Tibial nerve (tissue), 4 donors: ENCODE measurements around the gene ARMC7. TPM values are rescaled to one million over a fixed set of nuclear protein-coding genes. Genes with fewer than 3 reads are reported as not detected.
A peak's percentile ranks its signal among the peaks of the same experiment; 100 is the strongest.

Experiments used
- DNase-seq, 2 donors: peaks; one replicate each; pipeline ENCODE4 v3.0.0-alpha.2; 2019; ENCODE audit warnings: low spot score in 2 of 2
- H3K27ac ChIP-seq, 4 donors: fragments of 200-600 bp; sonication (generic) in 3 of 4; one replicate each; pipeline ENCODE4 v1.5.1; 2017 to 2019; ENCODE audit warnings: mild to moderate bottlenecking in 1 of 4
- H3K27me3 ChIP-seq, 2 donors: fragments of 200-600 bp; sonication (generic) in 1 of 2; one replicate each; pipeline versions ENCODE4 v1.5.1 to v1.6.0; 2017 to 2019
- H3K36me3 ChIP-seq, 3 donors: fragments of 200-600 bp; sonication (generic); one replicate each; pipeline ENCODE4 v1.5.1; 2018 to 2019
- H3K4me1 ChIP-seq, 4 donors: fragments of 200-600 bp; sonication (generic) in 3 of 4; one replicate each; pipeline ENCODE4 v1.5.1; 2017 to 2019
- H3K4me3 ChIP-seq, 4 donors: fragments of 200-600 bp; sonication (generic) in 3 of 4; one replicate each; pipeline ENCODE4 v1.5.1; 2017 to 2019; ENCODE audit warnings: mild to moderate bottlenecking in 1 of 4, moderate library complexity in 1 of 4
- H3K9me3 ChIP-seq, 4 donors: fragments of 200-600 bp; sonication (generic) in 3 of 4; one replicate each; pipeline ENCODE4 v1.5.1; 2017 to 2019
- CTCF ChIP-seq, 5 experiments: fragments of 200-600 bp in 3 of 5; fragments of 450-650 bp in 2 of 5; sonication (generic) in 3 of 5; IDR thresholded peaks; one replicate each; pipeline ENCODE4 v1.5.1; 2016 to 2019; ENCODE audit warnings: antibody characterized with exemption in 5 of 5, mild to moderate bottlenecking in 3 of 5, moderate library complexity in 2 of 5
- EP300 ChIP-seq, 2 donors: sonication (generic); formaldehyde crosslinking; IDR thresholded peaks; one replicate each; pipeline ENCODE4 v1.6.1; 2017; ENCODE audit warnings: antibody characterized with exemption in 2 of 2, mild to moderate bottlenecking in 1 of 2
- POLR2A ChIP-seq, 2 donors: fragments of 450-650 bp; IDR thresholded peaks; one replicate each; pipeline ENCODE4 v1.6.1; 2017; ENCODE audit warnings: antibody characterized with exemption in 2 of 2, mild to moderate bottlenecking in 2 of 2, moderate library complexity in 2 of 2
- WGBS, 2 donors: methylation state at CpG; one replicate each; pipeline ENCODE4 v1.1.5; 2018; 5-methylcytosine and 5-hydroxymethylcytosine counted together
- total RNA-seq, 4 donors: library from RNA; depleted of rRNA; stranded (reverse); fragments of >200 nt; gene quantifications; one replicate each; pipeline ENCODE4 v1.1.0, GENCODE V29; 2016

The ARMC7 gene
- total RNA-seq, 4 donors from 2014 or later: 4.2 to 12.0 (median 8.3) TPM

- H3K4me1 ChIP-seq: peaks cover 0 to 52% (median 21%) of the 10 kb centered on the region in 4 donors
- no peak for TF ChIP-seq EP300 (IDR thresholded peaks at IDR 0.05)
- TF ChIP-seq CTCF (IDR thresholded peaks at IDR 0.05): no peak
- TF ChIP-seq POLR2A (IDR thresholded peaks at IDR 0.05): no peak
- no peaks in the 10 kb centered on the region for H3K36me3 ChIP-seq
- no peak overlapping the region for H3K27ac ChIP-seq
- no peak overlapping the region for H3K4me3 ChIP-seq
- WGBS, 2 donors: 47 to 56% methylated on average over 13 of the region's 14 CpGs
- H3K27me3 ChIP-seq: no peaks in the 10 kb centered on the region
- no peaks in the 10 kb centered on the region for H3K9me3 ChIP-seq
- DNase-seq: no peak
Measured at GRCh38 chr17:75084039-75084660, 25.6 kb upstream of the ARMC7 start.

- H3K27me3 ChIP-seq: no peaks in the 10 kb centered on the region
- no peaks in the 10 kb centered on the region for H3K36me3 ChIP-seq
- H3K4me3 ChIP-seq: no peak overlapping the region
- H3K9me3 ChIP-seq: no peaks in the 10 kb centered on the region
- WGBS, 2 donors: 82 to 84% methylated on average over 15 of the region's 15 CpGs
- no peak for TF ChIP-seq CTCF (IDR thresholded peaks at IDR 0.05)
- TF ChIP-seq POLR2A (IDR thresholded peaks at IDR 0.05): no peak
- TF ChIP-seq EP300 (IDR thresholded peaks at IDR 0.05): no peak
- H3K4me1 ChIP-seq: peaks cover 0 to 56% (median 28%) of the 10 kb centered on the region in 4 donors
- DNase-seq: no peak
- peak overlapping the region in 2 of 4 donors; percentile 83 to 85 for H3K27ac ChIP-seq
Measured at GRCh38 chr17:75086496-75087181, 23.1 kb upstream of the ARMC7 start.

GRCh38 chr17:75087182-75087557 is 22.6 kb upstream of the ARMC7 start:
- no peaks in the 10 kb centered on the region for H3K9me3 ChIP-seq
- peak overlapping the region in 3 of 4 donors; percentile 83 to 89 (median 85) for H3K27ac ChIP-seq
- H3K27me3 ChIP-seq: no peaks in the 10 kb centered on the region
- peaks cover 0 to 59% (median 30%) of the 10 kb centered on the region in 4 donors for H3K4me1 ChIP-seq
- no peaks in the 10 kb centered on the region for H3K36me3 ChIP-seq
- peak overlapping the region in 3 of 4 donors; percentile 48 to 66 (median 56) for H3K4me3 ChIP-seq
- no peak for DNase-seq
- WGBS, 2 donors: 74 to 77% methylated on average over 12 of the region's 12 CpGs
- TF ChIP-seq POLR2A (IDR thresholded peaks at IDR 0.05): no peak
- TF ChIP-seq EP300 (IDR thresholded peaks at IDR 0.05): no peak
- no peak for TF ChIP-seq CTCF (IDR thresholded peaks at IDR 0.05)

- peak; percentile 62 to 65 for DNase-seq
- WGBS, 2 donors: 10 to 12% methylated on average over 22 to 34 of the region's 69 CpGs
- Histone ChIP-seq H3K4me1 (peaks cover 0 to 63% (median 33%) of the 10 kb centered on the region in 4 donors), H3K27me3 (no peaks in the 10 kb centered on the region), H3K9me3 (no peaks in the 10 kb centered on the region), H3K4me3 (peak within 1 kb of the TSS; percentile 41 to 66 (median 52)), H3K27ac (peak within 1 kb of the TSS; percentile 39 to 89 (median 84)), H3K36me3 (no peaks in the 10 kb centered on the region)
- TF ChIP-seq POLR2A (IDR thresholded peaks at IDR 0.05): peak; percentile 8 to 20
- peak in 1 of 2 donors; percentile 73 for TF ChIP-seq EP300 (IDR thresholded peaks at IDR 0.05)
- no peak for TF ChIP-seq CTCF (IDR thresholded peaks at IDR 0.05)
Measured at GRCh38 chr17:75087558-75088453, 22.0 kb upstream of the ARMC7 start, which contains the start of gene SLC16A5. TSS of gene SLC16A5 (plus strand) at chr17:75087954. CDS start at chr17:75093637, 5,683 bp downstream.
